ENCODE measurements around the gene SHROOM3.

DNA sequence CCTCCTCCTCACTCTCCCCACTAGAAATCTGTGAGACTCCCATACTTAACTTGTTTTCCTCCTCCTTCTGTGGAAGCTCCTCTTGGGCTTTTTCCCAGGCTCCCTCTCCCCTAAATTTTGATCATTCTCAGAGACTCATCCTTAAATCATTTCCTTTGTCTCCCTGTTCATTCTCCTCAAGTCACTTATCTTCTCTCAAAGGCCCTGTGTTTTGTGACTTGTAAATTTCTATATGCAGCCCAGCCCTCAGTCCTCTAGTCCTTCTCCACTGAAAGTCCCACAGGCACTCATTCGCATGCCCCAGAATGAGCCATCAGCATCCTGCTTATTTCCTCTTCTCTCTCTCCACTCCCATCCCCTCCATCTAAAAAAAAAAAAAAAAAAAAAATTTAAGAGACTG, 291.1 kb downstream of the SHROOM3 start:
- TF ChIP-seq POLR2AphosphoS5 (IDR thresholded peaks at IDR 0.05) = no peak
- TF ChIP-seq, protein P1, sequence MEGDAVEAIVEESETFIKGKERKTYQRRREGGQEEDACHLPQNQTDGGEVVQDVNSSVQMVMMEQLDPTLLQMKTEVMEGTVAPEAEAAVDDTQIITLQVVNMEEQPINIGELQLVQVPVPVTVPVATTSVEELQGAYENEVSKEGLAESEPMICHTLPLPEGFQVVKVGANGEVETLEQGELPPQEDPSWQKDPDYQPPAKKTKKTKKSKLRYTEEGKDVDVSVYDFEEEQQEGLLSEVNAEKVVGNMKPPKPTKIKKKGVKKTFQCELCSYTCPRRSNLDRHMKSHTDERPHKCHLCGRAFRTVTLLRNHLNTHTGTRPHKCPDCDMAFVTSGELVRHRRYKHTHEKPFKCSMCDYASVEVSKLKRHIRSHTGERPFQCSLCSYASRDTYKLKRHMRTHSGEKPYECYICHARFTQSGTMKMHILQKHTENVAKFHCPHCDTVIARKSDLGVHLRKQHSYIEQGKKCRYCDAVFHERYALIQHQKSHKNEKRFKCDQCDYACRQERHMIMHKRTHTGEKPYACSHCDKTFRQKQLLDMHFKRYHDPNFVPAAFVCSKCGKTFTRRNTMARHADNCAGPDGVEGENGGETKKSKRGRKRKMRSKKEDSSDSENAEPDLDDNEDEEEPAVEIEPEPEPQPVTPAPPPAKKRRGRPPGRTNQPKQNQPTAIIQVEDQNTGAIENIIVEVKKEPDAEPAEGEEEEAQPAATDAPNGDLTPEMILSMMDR (IDR thresholded peaks at IDR 0.05) = no peak
- no peak for TF ChIP-seq EP300 (IDR thresholded peaks at IDR 0.05)
- no peak for TF ChIP-seq POLR2A (IDR thresholded peaks at IDR 0.05)
